Subcutaneous abdominal adipose tissue (tissue), 5 donors: ENCODE data around the gene BSDC1.

Source experiments
- H3K27ac ChIP-seq: one replicate; pipeline ENCODE4 v1.7.0; 2013; ENCODE audit warnings: low read depth, mild to moderate bottlenecking, inconsistent platforms, low read length, moderate library complexity
- H3K27me3 ChIP-seq, 5 donors: one replicate each; pipeline ENCODE4 v1.7.0; 2013; ENCODE audit warnings: low read length in 5 of 5, inconsistent platforms in 1 of 5; ENCODE audit not compliant: control insufficient read depth in 5 of 5, insufficient read depth in 4 of 5
- H3K36me3 ChIP-seq, 5 donors: one replicate each; pipeline ENCODE4 v1.7.0; 2013; ENCODE audit warnings: low read length in 5 of 5; ENCODE audit not compliant: control insufficient read depth in 5 of 5, insufficient read depth in 5 of 5
- H3K4me1 ChIP-seq, 5 donors: one replicate each; pipeline ENCODE4 v1.7.0; 2013; ENCODE audit warnings: low read length in 5 of 5, mild to moderate bottlenecking in 3 of 5, moderate library complexity in 1 of 5; ENCODE audit not compliant: control insufficient read depth in 5 of 5, insufficient read depth in 5 of 5
- H3K4me3 ChIP-seq, 5 donors: one replicate each; pipeline ENCODE4 v1.7.0; 2013; ENCODE audit warnings: low read length in 5 of 5, low read depth in 1 of 5
- H3K9ac ChIP-seq, 5 donors: one replicate each; pipeline ENCODE4 v1.7.0; 2013; ENCODE audit warnings: low read length in 5 of 5, mild to moderate bottlenecking in 4 of 5, moderate library complexity in 3 of 5
- H3K9me3 ChIP-seq, 5 donors: one replicate each; pipeline ENCODE4 v1.7.0; 2013; ENCODE audit warnings: low read length in 5 of 5; ENCODE audit not compliant: control insufficient read depth in 5 of 5
- donor health status: healthy.
- donor health status: healthy.
- donor health status: healthy.
- donor health status: healthy.
- donor health status: healthy.

BSDC1 gene

GRCh38 chr1:32376199-32376598 lies 18.0 kb downstream of the BSDC1 start:
- Histone ChIP-seq H3K27me3 (no peaks in the 10 kb centered on the region), H3K36me3 (peaks cover 23 to 98% (median 95%) of the 10 kb centered on the region in 5 donors), H3K9me3 (no peaks in the 10 kb centered on the region), H3K4me3 (no peak overlapping the region), H3K4me1 (no peaks in the 10 kb centered on the region), H3K9ac (no peak overlapping the region), H3K27ac (no peak overlapping the region)

- H3K36me3 ChIP-seq = peaks cover 28 to 88% (median 84%) of the 10 kb centered on the region in 5 donors
- no peaks in the 10 kb centered on the region for H3K4me1 ChIP-seq
- H3K4me3 ChIP-seq = no peak overlapping the region
- H3K9me3 ChIP-seq = no peaks in the 10 kb centered on the region
- no peak overlapping the region for H3K27ac ChIP-seq
- H3K27me3 ChIP-seq = no peaks in the 10 kb centered on the region
- no peak overlapping the region for H3K9ac ChIP-seq
These were observed 20.1 kb downstream of the BSDC1 start for GRCh38 chr1:32373996-32374592.

GRCh38 chr1:32372149-32372756 lies 22.0 kb downstream of the BSDC1 start:
- Histone ChIP-seq H3K36me3 (peaks cover 31 to 88% (median 84%) of the 10 kb centered on the region in 5 donors), H3K9me3 (no peaks in the 10 kb centered on the region), H3K27me3 (no peaks in the 10 kb centered on the region), H3K9ac (no peak overlapping the region), H3K27ac (no peak overlapping the region), H3K4me1 (no peaks in the 10 kb centered on the region), H3K4me3 (no peak overlapping the region)

- no peak overlapping the region for H3K27ac ChIP-seq
- H3K9ac ChIP-seq = no peak overlapping the region
- no peaks in the 10 kb centered on the region for H3K9me3 ChIP-seq
- no peak overlapping the region for H3K4me3 ChIP-seq
- H3K36me3 ChIP-seq = peaks cover 15 to 83% (median 74%) of the 10 kb centered on the region in 5 donors
- no peaks in the 10 kb centered on the region for H3K27me3 ChIP-seq
- peaks cover 0 to 11% (median 6%) of the 10 kb centered on the region in 5 donors for H3K4me1 ChIP-seq
These were observed 26.2 kb downstream of the BSDC1 start for GRCh38 chr1:32367912-32368635.

- Histone ChIP-seq H3K4me3 (no peak overlapping the region), H3K36me3 (peaks cover 8 to 68% (median 55%) of the 10 kb centered on the region in 5 donors), H3K4me1 (peaks cover 5 to 28% (median 21%) of the 10 kb centered on the region in 5 donors), H3K9ac (no peak overlapping the region), H3K9me3 (no peaks in the 10 kb centered on the region), H3K27me3 (no peaks in the 10 kb centered on the region), H3K27ac (no peak overlapping the region)
These were observed 28.8 kb downstream of the BSDC1 start for GRCh38 chr1:32365445-32365844.

GRCh38 chr1:32364836-32365235 lies 29.4 kb downstream of the BSDC1 start:
- H3K4me1 ChIP-seq = peaks cover 5 to 28% (median 21%) of the 10 kb centered on the region in 5 donors
- no peaks in the 10 kb centered on the region for H3K9me3 ChIP-seq
- H3K27me3 ChIP-seq = no peaks in the 10 kb centered on the region
- H3K36me3 ChIP-seq = peaks cover 8 to 63% (median 54%) of the 10 kb centered on the region in 5 donors
- no peak overlapping the region for H3K9ac ChIP-seq
- H3K4me3 ChIP-seq = no peak overlapping the region
- no peak overlapping the region for H3K27ac ChIP-seq

GRCh38 chr1:32363713-32364112 lies 30.5 kb downstream of the BSDC1 start:
- Histone ChIP-seq H3K9ac (no peak overlapping the region), H3K4me1 (peaks cover 5 to 28% (median 21%) of the 10 kb centered on the region in 5 donors), H3K27me3 (no peaks in the 10 kb centered on the region), H3K36me3 (peaks cover 5 to 53% (median 45%) of the 10 kb centered on the region in 5 donors), H3K4me3 (no peak overlapping the region), H3K9me3 (no peaks in the 10 kb centered on the region), H3K27ac (no peak overlapping the region)

GRCh38 chr1:32362474-32363313 lies 31.5 kb downstream of the BSDC1 start, which contains the start of the genes FAM229A and TSSK3:
Gene FAM229A, minus strand, starts transcription at chr1:32362485. Its CDS starts 394 bp downstream, at chr1:32362091.
Gene TSSK3, plus strand, starts transcription at chr1:32362539. Its CDS starts 163 bp downstream, at chr1:32362702.
- peaks cover 5 to 28% (median 21%) of the 10 kb centered on the region in 5 donors for H3K4me1 ChIP-seq
- peak within 1 kb of the TSS in 3 of 5 donors; percentile 42 to 60 (median 53) for H3K9ac ChIP-seq
- no peak within 1 kb of the TSS for H3K27ac ChIP-seq
- H3K9me3 ChIP-seq = no peaks in the 10 kb centered on the region
- peaks cover 4 to 46% (median 35%) of the 10 kb centered on the region in 5 donors for H3K36me3 ChIP-seq
- peak within 1 kb of the TSS; percentile 27 to 57 (median 45) for H3K4me3 ChIP-seq
- no peaks in the 10 kb centered on the region for H3K27me3 ChIP-seq

GRCh38 chr1:32361674-32362473 lies 32.4 kb downstream of the BSDC1 start:
- Histone ChIP-seq H3K36me3 (peaks cover 0 to 37% (median 27%) of the 10 kb centered on the region in 5 donors), H3K27ac (no peak overlapping the region), H3K9ac (peak overlapping the region in 3 of 5 donors; percentile 42 to 60 (median 53)), H3K9me3 (no peaks in the 10 kb centered on the region), H3K27me3 (no peaks in the 10 kb centered on the region), H3K4me1 (peaks cover 5 to 28% (median 21%) of the 10 kb centered on the region in 5 donors), H3K4me3 (peak overlapping the region; percentile 27 to 57 (median 45))
